Choroid plexus epithelial cell (primary cell): ENCODE results near the gene F10.
A peak's percentile ranks its signal among the peaks of the same experiment; 100 is the strongest.

ENCODE experiments used
- DNase-seq: peaks from one replicate; pipeline ENCODE4 v3.0.0-alpha.2; 2010; ENCODE audit warnings: low read depth
- H3K4me3 ChIP-seq: 2 replicates; pipeline ENCODE4 v1.5.1; 2011; ENCODE audit warnings: low read depth, mild to moderate bottlenecking, control low read depth, low read length, moderate library complexity
- CTCF ChIP-seq: conservative IDR thresholded peaks from 2 replicates; pipeline ENCODE4 v1.5.1; 2011; ENCODE audit warnings: low read depth, mild to moderate bottlenecking, control low read depth, inconsistent platforms, low read length, moderate library complexity

Gene F10

GRCh38 chr13:113083022-113083373, 39.6 kb upstream of the F10 start:
- TF ChIP-seq CTCF: no peak
- DNase-seq: no peak
- no peak overlapping the region for H3K4me3 ChIP-seq

GRCh38 chr13:113083402-113084061, 39.1 kb upstream of the F10 start:
- no peak for TF ChIP-seq CTCF
- DNase-seq: no peak
- H3K4me3 ChIP-seq: no peak overlapping the region

GRCh38 chr13:113084094-113084942, 38.3 kb upstream of the F10 start:
- H3K4me3 ChIP-seq: no peak overlapping the region
- DNase-seq: no peak
- peak; percentile 42 for TF ChIP-seq CTCF

GRCh38 chr13:113084943-113085540, 37.6 kb upstream of the F10 start:
- no peak overlapping the region for H3K4me3 ChIP-seq
- no peak for TF ChIP-seq CTCF
- no peak for DNase-seq

- peak; percentile 36 for TF ChIP-seq CTCF
- H3K4me3 ChIP-seq: no peak overlapping the region
These were observed 36.4 kb upstream of the F10 start for GRCh38 chr13:113086031-113086750.

GRCh38 chr13:113086991-113087922, 35.3 kb upstream of the F10 start:
- no peak for DNase-seq
- TF ChIP-seq CTCF: no peak
- H3K4me3 ChIP-seq: no peak overlapping the region

More at GRCh38 chr13:113086031-113086750, 36.4 kb upstream of the F10 start:
- DNase-seq: no peak
